ENCODE results near the gene CRELD2.

DNA sequence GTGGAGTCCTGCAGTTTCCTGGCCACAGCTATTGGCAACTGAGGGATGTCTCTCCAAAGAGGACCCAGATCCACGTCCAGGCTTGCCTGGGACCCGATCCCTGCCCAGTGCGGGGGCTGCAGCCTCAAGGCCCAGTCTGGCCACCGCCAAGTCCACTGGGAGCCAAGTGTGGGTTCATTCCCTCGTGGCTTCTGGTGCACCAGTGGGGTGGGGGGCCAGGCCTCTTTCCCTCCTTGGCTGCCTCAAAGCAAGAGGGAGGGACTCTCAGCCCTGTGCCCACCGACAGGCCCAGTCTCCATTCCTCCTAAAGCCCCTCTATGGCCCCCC is 28.8 kb downstream of the CRELD2 start:
- TF ChIP-seq HDGF (IDR thresholded peaks at IDR 0.05; ENCODE audit: borderline replicate concordance), result no peak
- TF ChIP-seq ELF4 (IDR thresholded peaks at IDR 0.05), result no peak
- TF ChIP-seq SUZ12 (IDR thresholded peaks at IDR 0.05), result no peak
- no peak for TF ChIP-seq TARDBP (IDR thresholded peaks at IDR 0.05)
- no peak for TF ChIP-seq FOXM1 (IDR thresholded peaks at IDR 0.05; ENCODE audit: borderline replicate concordance)
- no peak for TF ChIP-seq SP1 (IDR thresholded peaks at IDR 0.05)
- no peak for TF ChIP-seq FOXK2 (IDR thresholded peaks at IDR 0.05)
- TF ChIP-seq, protein P1, sequence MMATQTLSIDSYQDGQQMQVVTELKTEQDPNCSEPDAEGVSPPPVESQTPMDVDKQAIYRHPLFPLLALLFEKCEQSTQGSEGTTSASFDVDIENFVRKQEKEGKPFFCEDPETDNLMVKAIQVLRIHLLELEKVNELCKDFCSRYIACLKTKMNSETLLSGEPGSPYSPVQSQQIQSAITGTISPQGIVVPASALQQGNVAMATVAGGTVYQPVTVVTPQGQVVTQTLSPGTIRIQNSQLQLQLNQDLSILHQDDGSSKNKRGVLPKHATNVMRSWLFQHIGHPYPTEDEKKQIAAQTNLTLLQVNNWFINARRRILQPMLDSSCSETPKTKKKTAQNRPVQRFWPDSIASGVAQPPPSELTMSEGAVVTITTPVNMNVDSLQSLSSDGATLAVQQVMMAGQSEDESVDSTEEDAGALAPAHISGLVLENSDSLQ (IDR thresholded peaks at IDR 0.05), result no peak
- TF ChIP-seq LEF1 (IDR thresholded peaks at IDR 0.05; ENCODE audit: borderline replicate concordance), result no peak
- TF ChIP-seq BHLHE40 (IDR thresholded peaks at IDR 0.05; ENCODE audit: borderline replicate concordance), result no peak
- no peak for TF ChIP-seq L3MBTL2 (conservative IDR thresholded peaks at IDR 0.05)
- TF ChIP-seq ZNF384 (IDR thresholded peaks at IDR 0.05), result no peak
